K562 (cell line): ENCODE results near the gene ITPRIPL2. TPM values are rescaled to one million over a fixed set of nuclear protein-coding genes. Genes with fewer than 3 reads are reported as not detected.

Source experiments
- ATAC-seq: fragments of 200-7000 bp; cut with Tn5 transposase; 3 replicates; pipeline ENCODE4 v1.9.1; 2020; ENCODE audit warnings: moderate library complexity
- BruUV-seq: library from RNA; stranded (reverse); fragments of 400-500 nt; replicated peaks from 2 replicates; lab custom pipeline; 2021; lab: Mats Ljungman, UMichigan
- CTCF ChIA-PET: fragments of 300-600 bp; formaldehyde crosslinking; extraction: SDS; loops from one replicate; lab custom pipeline; 2021; ENCODE audit warnings: low intra/inter-chr PET ratio; lab: Yijun Ruan, JAX
- POLR2A ChIA-PET: fragments of 300-600, 350-650 bp; sonication (Branson Sonifier 250); formaldehyde crosslinking; extraction: SDS; loops from one replicate; lab custom pipeline; 2021; ENCODE audit warnings: antibody characterized with exemption, inconsistent platforms; lab: Yijun Ruan, JAX
- DNase-seq, 4 experiments: peaks; one replicate each; pipeline versions ENCODE4 v3.0.0 to v3.0.0-alpha.2; 2011 to 2018; ENCODE audit warnings: low spot score in 3 of 4, mixed read lengths in 3 of 4; ENCODE audit errors: extremely low read depth in 1 of 4
- FAIRE-seq: peaks from 2 replicates; lab custom pipeline; 2011; peaks lifted over from hg19 to GRCh38; lab: Jason Lieb, UNC
- H2AFZ ChIP-seq: 2 replicates; pipeline ENCODE4 v1.6.0; 2011; ENCODE audit warnings: low read depth, low read length, control low read depth, inconsistent platforms
- H3K27ac ChIP-seq: fragments of 200-600 bp; 3 replicates; pipeline ENCODE4 v1.8.0; 2011; ENCODE audit warnings: low read depth, mild to moderate bottlenecking, control low read depth, inconsistent platforms, low read length, moderate library complexity, mixed read lengths; ENCODE audit errors: extremely low read depth
- H3K27me3 ChIP-seq, 2 experiments: fragments of 300-600 bp in 1 of 2; 2 replicates in 1 of 2; 3 replicates in 1 of 2; pipeline versions ENCODE4 v1.6.0 to v1.8.0; 2011; ENCODE audit warnings: inconsistent platforms in 2 of 2, low read length in 2 of 2, mild to moderate bottlenecking in 1 of 2, mixed read lengths in 1 of 2, moderate library complexity in 1 of 2; ENCODE audit not compliant: control insufficient read depth in 2 of 2, insufficient read depth in 2 of 2
- H3K36me3 ChIP-seq: fragments of 300-600 bp; 3 replicates; pipeline ENCODE4 v1.8.0; 2011; ENCODE audit warnings: mild to moderate bottlenecking, low read length, inconsistent platforms; ENCODE audit not compliant: control insufficient read depth, insufficient read depth
- H3K4me1 ChIP-seq, 2 experiments: fragments of 200-600 bp in 1 of 2; replicated peaks in 1 of 2; 2 replicates in 1 of 2; 3 replicates in 1 of 2; pipeline versions ENCODE4 v1.5.1 to v1.8.0; 2011; ENCODE audit warnings: inconsistent platforms in 2 of 2, low read length in 2 of 2, mild to moderate bottlenecking in 1 of 2, mixed read lengths in 1 of 2, moderate library complexity in 1 of 2; ENCODE audit not compliant: control insufficient read depth in 2 of 2, insufficient read depth in 2 of 2
- H3K4me2 ChIP-seq: 2 replicates; pipeline ENCODE4 v1.6.1; 2011; ENCODE audit warnings: low read length, control low read depth, inconsistent platforms, mixed read lengths; ENCODE audit not compliant: insufficient read depth
- H3K4me3 ChIP-seq: fragments of 200-600 bp; sonication (generic), shearing (Covaris generic); 2 replicates; pipeline ENCODE4 v1.5.1; 2016; ENCODE audit warnings: control low read depth, inconsistent platforms
- H3K79me2 ChIP-seq: fragments of 200-600 bp; 3 replicates; pipeline ENCODE4 v1.8.0; 2011; ENCODE audit warnings: low read length, inconsistent platforms; ENCODE audit not compliant: control insufficient read depth, insufficient read depth
- H3K9ac ChIP-seq, 2 experiments: 2 replicates each; pipeline versions ENCODE4 v1.6.0 to v1.6.1; 2011; ENCODE audit warnings: low read depth in 2 of 2, low read length in 2 of 2, control low read depth in 1 of 2, inconsistent platforms in 1 of 2, mild to moderate bottlenecking in 1 of 2, mixed read lengths in 1 of 2; ENCODE audit not compliant: insufficient read depth in 1 of 2
- H3K9me1 ChIP-seq: one replicate; pipeline ENCODE4 v1.6.0; 2011; ENCODE audit warnings: inconsistent platforms, mild to moderate bottlenecking, low read length, moderate library complexity; ENCODE audit not compliant: control insufficient read depth, insufficient read depth
- H3K9me3 ChIP-seq: replicated peaks from 2 replicates; pipeline ENCODE4 v1.5.1; 2011; ENCODE audit warnings: low read depth, low read length, inconsistent platforms; ENCODE audit not compliant: control insufficient read depth, insufficient read depth
- H4K20me1 ChIP-seq: replicated peaks from 2 replicates; pipeline ENCODE4 v1.6.1; 2011; ENCODE audit warnings: low read length, inconsistent platforms, mixed read lengths; ENCODE audit not compliant: control insufficient read depth, insufficient read depth
- BRD9 ChIP-seq: fragments of 450-650 bp; IDR thresholded peaks from 2 replicates; pipeline ENCODE4 v1.6.1; 2018; ENCODE audit warnings: low read depth; ENCODE audit not compliant: partially characterized antibody
- CCAR2 ChIP-seq: fragments of 200-400 bp; formaldehyde crosslinking; IDR thresholded peaks from 2 replicates; pipeline ENCODE4 v1.6.1; 2017; ENCODE audit warnings: mild to moderate bottlenecking, low read depth, low read length
- E2F1 ChIP-seq: sonication (generic); formaldehyde crosslinking; IDR thresholded peaks from 2 replicates; pipeline ENCODE4 v1.8.1; 2023; ENCODE audit warnings: mild to moderate bottlenecking, missing genetic modification reagents, moderate library complexity
- ETV1 ChIP-seq: fragments of 450-650 bp; conservative IDR thresholded peaks from 2 replicates; pipeline ENCODE4 v1.6.1; 2016; ENCODE audit warnings: missing genetic modification characterization, control low read depth, low read depth, missing compliant biosample characterization
- MYC ChIP-seq, 2 experiments: fragments of 250-450 bp in 1 of 2; sonication (Bioruptor Pico) in 1 of 2; IDR thresholded peaks; 2 replicates each; pipeline versions ENCODE4 v1.5.1 to v1.6.1; 2012 to 2021; ENCODE audit warnings: low read depth in 2 of 2, borderline replicate concordance in 1 of 2, improper control_type of control experiment in 1 of 2, low read length in 1 of 2, mild to moderate bottlenecking in 1 of 2, moderate library complexity in 1 of 2
- NCOA6 ChIP-seq: fragments of 450-650 bp; IDR thresholded peaks from 2 replicates; pipeline ENCODE4 v1.6.1; 2017; ENCODE audit warnings: mild to moderate bottlenecking
- RBM34 ChIP-seq: fragments of 200-400 bp; formaldehyde crosslinking; IDR thresholded peaks from 2 replicates; pipeline ENCODE4 v1.6.1; 2018; ENCODE audit warnings: low read length, borderline replicate concordance; ENCODE audit not compliant: insufficient read depth
- TCF7L2 ChIP-seq: fragments of 150-350 bp; IDR thresholded peaks from 2 replicates; pipeline ENCODE4 v1.6.1; 2016; ENCODE audit warnings: low read depth, mild to moderate bottlenecking, low read length, moderate library complexity
- ZNF184 ChIP-seq: sonication (generic); formaldehyde crosslinking; IDR thresholded peaks from 2 replicates; pipeline ENCODE4 v1.5.0; 2020; ENCODE audit warnings: missing genetic modification reagents
- ZNF407 ChIP-seq: fragments of 450-650 bp; IDR thresholded peaks from 2 replicates; pipeline ENCODE4 v1.6.1; 2016; ENCODE audit warnings: low read depth
- ZNF561 ChIP-seq: fragments of 450-650 bp; formaldehyde crosslinking; conservative IDR thresholded peaks from 2 replicates; pipeline ENCODE4 v1.4.0; 2020; ENCODE audit warnings: mild to moderate bottlenecking, moderate library complexity
- ZNF696 ChIP-seq: fragments of 250-450 bp; sonication (Bioruptor Pico); conservative IDR thresholded peaks from 2 replicates; pipeline ENCODE4 v1.4.0; 2020; ENCODE audit warnings: mild to moderate bottlenecking, moderate library complexity
- WGBS: fragments of 100-300 bp; shearing (Covaris generic); methylation state at CpG from one replicate; pipeline ENCODE4 v1.1.6; 2016; ENCODE audit warnings: low coverage, mixed read lengths; ENCODE audit not compliant: insufficient coverage; ENCODE audit errors: missing lambda C conversion rate; 5-methylcytosine and 5-hydroxymethylcytosine counted together
- in situ Hi-C: fragments of 300-500 bp; cut with MboI; formaldehyde crosslinking; loops from 4 replicates; pipeline ENCODE4 v1.15.0; 2018; ENCODE audit warnings: inconsistent platforms, mixed read lengths
- intact Hi-C: fragments of 100-400 bp; cut with micrococcal nuclease; formaldehyde crosslinking; loops from 2 replicates; pipeline ENCODE4 v1.14.2; 2022
- polyA plus RNA-seq, 8 experiments: library from polyadenylated mRNA; depleted of rRNA in 4 of 8; stranded (reverse) in 5 of 8; unstranded in 3 of 8; fragments of >200 nt; fragmentation: Nextera tagmentation in 2 of 8; fragmentation: Illumina TruSeq in 1 of 8; extraction: Ambion mirVana in 2 of 8; extraction: Trizol in 1 of 8; gene quantifications; 2 replicates each; pipeline versions ENCODE4 v1.2.1 to v1.2.3, GENCODE V29; 2011 to 2014; ENCODE audit warnings: inconsistent platforms in 1 of 8, missing spikeins in 1 of 8
- total RNA-seq, 7 experiments: library from RNA; depleted of rRNA in 6 of 7; stranded (reverse); fragments of >200 nt in 6 of 7; fragmentation: Illumina TruSeq in 2 of 7; extraction: Trizol in 2 of 7; gene quantifications; 2 replicates each; pipeline versions ENCODE4 v1.2.1 to v1.2.3, GENCODE V29; 2011 to 2021; ENCODE audit warnings: low replicate concordance in 1 of 7

The ITPRIPL2 gene
- total and polyA plus RNA-seq, 9 of the 15 experiments (the other 6 are each of a cell fraction or from before 2014, with no cell fraction given), result 0.04 to 2.2 (median 0.58) TPM

- DNase-seq, result no peak
- TF ChIP-seq RBM34 (no peak), ZNF696 (CRISPR knock-in tag) (no peak), E2F1 (no peak), CCAR2 (no peak), TCF7L2 (no peak), NCOA6 (no peak), ETV1 (no peak), ZNF561 (CRISPR knock-in tag) (no peak), BRD9 (no peak), MYC (IDR thresholded peaks at IDR 0.05; ENCODE audit: low read depth, low read length) (no peak), MYC (CRISPR knock-in tag; IDR thresholded peaks at IDR 0.05; ENCODE audit: borderline replicate concordance, low read depth) (no peak), ZNF407 (no peak), ZNF184 (CRISPR knock-in tag) (no peak)
- Histone ChIP-seq H3K4me1 (no peaks in the 10 kb centered on the region), H3K9ac (no peak overlapping the region), H3K36me3 (no peaks in the 10 kb centered on the region), H3K27ac (no peak overlapping the region), H2AFZ (no peak overlapping the region), H3K79me2 (no peaks in the 10 kb centered on the region), H3K9me1 (no peaks in the 10 kb centered on the region), H3K9me3 (no peaks in the 10 kb centered on the region; the same call in 1 of the 2 replicates), H3K4me3 (no peak overlapping the region), H3K27me3 (peaks cover 3 to 9% of the 10 kb centered on the region in 2 experiments; a peak in 1 of 5 replicates), H3K4me2 (no peak overlapping the region), H4K20me1 (no peaks in the 10 kb centered on the region; the same call in 1 of the 2 replicates)
- intact Hi-C loops, result no loop called here
- ChIA-PET POLR2A (interaction anchor here (1.0 kb wide), 1 partner anchor 26 kb away, joined by 3 read pairs; no protein-coding TSS in a partner anchor), CTCF (no interaction called here)
- BruUV-seq, result no TSS peak
- ATAC-seq, result no peak
- WGBS, result 15% methylated on average over 5 of the region's 5 CpGs
- in situ Hi-C loops, result no loop called here
- no peak for FAIRE-seq
These were observed 9.2 kb upstream of the ITPRIPL2 start for GRCh38 chr16:19104607-19105006.
